Left cardiac atrium (tissue), 4 donors: ENCODE data around the gene PTPRA. TPM values are rescaled to one million over a fixed set of nuclear protein-coding genes. Genes with fewer than 3 reads are reported as not detected.
A peak's percentile ranks its signal among the peaks of the same experiment; 100 is the strongest.
"Not testable (repeated sequence)": the region's sequence is repeated elsewhere in the genome, so short reads cannot be mapped to it uniquely, and the experiment has no call there.

ENCODE experiments used
- ATAC-seq, 2 donors: fragments of 200-7000 bp; cut with Tn5 transposase; one replicate each; pipeline ENCODE4 v1.9.1; 2020; ENCODE audit warnings: mild to moderate bottlenecking in 2 of 2, moderate library complexity in 2 of 2
- DNase-seq: peaks from one replicate; pipeline ENCODE4 v3.0.0-alpha.2; 2020
- intact Hi-C, 2 donors: fragments of 100-400 bp; cut with DNase I; formaldehyde crosslinking; loops; one replicate each; pipeline versions ENCODE4 v1.14.1 to v1.15.1; 2022 to 2023
- long read RNA-seq: library from polyadenylated mRNA; unstranded; transcript quantifications from one replicate; pipeline ENCODE4 v2.0.0, GENCODE V29; 2021
- total RNA-seq, 2 donors: library from RNA; stranded (reverse); fragmentation: NEBNext Ultra II Directional; extraction: Animal tissue kit (Norgen Biotek cat#: 25700); gene quantifications; one replicate each; pipeline ENCODE4 v1.2.1, GENCODE V29; 2021
- donor health status: DM: no; HTN: yes; CAD: no.
- donor health status: DM: no; HTN: yes; CAD: no; lungs with severe emphysema.
- donor health status: DM: yes; HTN: yes; CAD: no.
- donor health status: Dilated cardiomyopathy.

Gene PTPRA
- 10 to 100 TPM; 35.4 to 38.6 TPM for total RNA-seq
- long read RNA-seq, transcript PTPRA-201 (23 exons, 3,725 nt): major isoform, 8 of 17 reads
- long read RNA-seq, partial matches to known transcripts: 1 of 17 reads
- long read RNA-seq, other reads (novel, unspliced or antisense): 6 of 17 reads

- peak; percentile 95 for DNase-seq
- ATAC-seq: peak; percentile 97 to 98
- intact Hi-C loops: no loop called here
These were observed at the start of gene PTPRA for GRCh38 chr20:2873010-2873746. TSS of gene PTPRA (plus strand) at chr20:2873481. CDS start at chr20:2964278, 90,797 bp downstream.

- DNase-seq (no peak), ATAC-seq (no peak)
- intact Hi-C loops: no loop called here
These were observed 47.5 kb upstream of the PTPRA start for GRCh38 chr20:2825761-2826160.

GRCh38 chr20:2826655-2827054 lies 46.6 kb upstream of the PTPRA start:
- ATAC-seq: no peak
- no peak for DNase-seq
- intact Hi-C loops: no loop called here

- no peak for ATAC-seq
- intact Hi-C loops: no loop called here
- no peak for DNase-seq
These were observed 43.9 kb upstream of the PTPRA start for GRCh38 chr20:2829376-2829775.

- not testable (repeated sequence) for DNase-seq, ATAC-seq
- intact Hi-C loops: loop anchor here in 1 of 2 donors (10.0 kb wide), 1 partner anchor 166 kb away; the partner anchor contains the start of gene IDH3B
These were observed 42.1 kb upstream of the PTPRA start for GRCh38 chr20:2831206-2831605.

GRCh38 chr20:2833761-2834160 lies 39.5 kb upstream of the PTPRA start:
- intact Hi-C loops: loop anchor here in 1 of 2 donors (10.0 kb wide), 1 partner anchor 169 kb away; the partner anchor contains the start of gene IDH3B
- ATAC-seq (no peak), DNase-seq (no peak)

- DNase-seq (no peak), ATAC-seq (no peak)
- intact Hi-C loops: loop anchor here in 1 of 2 donors (10.0 kb wide), 1 partner anchor 170 kb away; the partner anchor contains the start of gene IDH3B
These were observed 38.7 kb upstream of the PTPRA start for GRCh38 chr20:2834401-2835110.

- DNase-seq (no peak), ATAC-seq (no peak)
- intact Hi-C loops: loop anchor here in 1 of 2 donors (10.0 kb wide), 1 partner anchor 171 kb away; the partner anchor contains the start of gene IDH3B
These were observed 37.9 kb upstream of the PTPRA start for GRCh38 chr20:2835331-2835796.

- ATAC-seq (no peak), DNase-seq (no peak)
- intact Hi-C loops: loop anchor here in 1 of 2 donors (10.0 kb wide), 1 partner anchor 171 kb away; the partner anchor contains the start of gene IDH3B
These were observed 37.2 kb upstream of the PTPRA start for GRCh38 chr20:2836035-2836434.

GRCh38 chr20:2837221-2837960 lies 35.9 kb upstream of the PTPRA start:
- intact Hi-C loops: loop anchor here in 1 of 2 donors (10.0 kb wide), 1 partner anchor 173 kb away; the partner anchor contains the start of gene IDH3B
- no peak for DNase-seq
- no peak for ATAC-seq

- ATAC-seq (no peak), DNase-seq (no peak)
- intact Hi-C loops: loop anchor here in 1 of 2 donors (10.0 kb wide), 1 partner anchor 173 kb away; the partner anchor contains the start of gene IDH3B
These were observed 35.0 kb upstream of the PTPRA start for GRCh38 chr20:2838170-2838797.

GRCh38 chr20:2838847-2839671 lies 34.2 kb upstream of the PTPRA start:
- ATAC-seq (no peak), DNase-seq (no peak)
- intact Hi-C loops: loop anchor here in 1 of 2 donors (10.0 kb wide), 1 partner anchor 174 kb away; the partner anchor contains the start of gene IDH3B

- no peak for DNase-seq
- ATAC-seq: no peak
- intact Hi-C loops: loop anchor here in 1 of 2 donors (10.0 kb wide), 1 partner anchor 175 kb away; the partner anchor contains the start of gene IDH3B
These were observed 33.5 kb upstream of the PTPRA start for GRCh38 chr20:2839732-2840137.

- peak; percentile 92 for DNase-seq
- intact Hi-C loops: no loop called here
- ATAC-seq: peak; percentile 99
These were observed 32.9 kb upstream of the PTPRA start, which contains the start of the genes PCED1A and VPS16 for GRCh38 chr20:2840138-2840966. TSS of gene PCED1A (minus strand) at chr20:2840655. CDS start at chr20:2839912, 743 bp downstream. TSS of gene VPS16 (plus strand) at chr20:2840745. CDS start at chr20:2840775, 30 bp downstream.

GRCh38 chr20:2840967-2841531 lies 32.2 kb upstream of the PTPRA start:
- intact Hi-C loops: no loop called here

GRCh38 chr20:2845607-2846006 lies 27.7 kb upstream of the PTPRA start:
- ATAC-seq: no peak
- intact Hi-C loops: no loop called here
- no peak for DNase-seq

More at GRCh38 chr20:2840967-2841531, 32.2 kb upstream of the PTPRA start:
- ATAC-seq (peak; percentile 66 to 76), DNase-seq (peak; percentile 86)
